DND-41 (cell line): Measurements from ENCODE around the gene SAT1.

Experiments
- ATAC-seq: fragments of 200-7000 bp; cut with Tn5 transposase; 3 replicates; pipeline ENCODE4 v1.9.1; 2021; ENCODE audit warnings: low read depth; ENCODE audit not compliant: insufficient read depth
- DNase-seq: peaks from one replicate; pipeline ENCODE4 v3.0.0-alpha.2; 2020
- H2AFZ ChIP-seq: 2 replicates; pipeline ENCODE4 v1.6.0; 2012; ENCODE audit warnings: low read depth, low read length
- H3K27ac ChIP-seq: 2 replicates; pipeline ENCODE4 v1.5.1; 2012; ENCODE audit warnings: low read length, inconsistent platforms
- H3K27me3 ChIP-seq: fragments of 200-600 bp; sonication (generic); 2 replicates; pipeline ENCODE4 v1.6.0; 2012; ENCODE audit warnings: low read length, mild to moderate bottlenecking, inconsistent platforms; ENCODE audit not compliant: insufficient read depth, poor library complexity
- H3K36me3 ChIP-seq: 2 replicates; pipeline ENCODE4 v1.5.1; 2012; ENCODE audit warnings: low read length, inconsistent platforms; ENCODE audit not compliant: insufficient read depth
- H3K4me1 ChIP-seq: 2 replicates; pipeline ENCODE4 v1.5.1; 2012; ENCODE audit warnings: mild to moderate bottlenecking, low read length; ENCODE audit not compliant: insufficient read depth
- H3K4me2 ChIP-seq: 2 replicates; pipeline ENCODE4 v1.6.0; 2012; ENCODE audit warnings: mild to moderate bottlenecking, moderate library complexity, low read length, inconsistent platforms; ENCODE audit not compliant: insufficient read depth
- H3K4me3 ChIP-seq, 2 experiments: fragments of 200-600 bp in 1 of 2; shearing (Covaris generic) in 1 of 2; 2 replicates each; pipeline ENCODE4 v1.5.1; 2012 to 2016; ENCODE audit warnings: inconsistent platforms in 2 of 2, low read length in 2 of 2, mild to moderate bottlenecking in 2 of 2, low read depth in 1 of 2, moderate library complexity in 1 of 2
- H3K79me2 ChIP-seq: 2 replicates; pipeline ENCODE4 v1.6.0; 2012; ENCODE audit warnings: low read length, inconsistent platforms; ENCODE audit not compliant: insufficient read depth
- H3K9ac ChIP-seq: 2 replicates; pipeline ENCODE4 v1.6.0; 2012; ENCODE audit warnings: low read depth, mild to moderate bottlenecking, inconsistent platforms, low read length, moderate library complexity
- H3K9me3 ChIP-seq: 2 replicates; pipeline ENCODE4 v1.5.1; 2012; ENCODE audit warnings: low read length, moderate library complexity, mild to moderate bottlenecking, inconsistent platforms; ENCODE audit not compliant: insufficient read depth, severe bottlenecking
- H4K20me1 ChIP-seq: 2 replicates; pipeline ENCODE4 v1.6.0; 2012; ENCODE audit warnings: low read length; ENCODE audit not compliant: insufficient read depth
- CTCF ChIP-seq: IDR thresholded peaks from 2 replicates; pipeline ENCODE4 v1.5.1; 2012; ENCODE audit warnings: borderline replicate concordance, low read length, moderate library complexity, mild to moderate bottlenecking; ENCODE audit not compliant: poor library complexity, severe bottlenecking; ENCODE audit errors: extremely low read depth
- EZH2 ChIP-seq: IDR thresholded peaks from 3 replicates; pipeline ENCODE4 v1.6.1; 2012; ENCODE audit warnings: borderline replicate concordance, low read depth, mild to moderate bottlenecking, moderate library complexity, low read length, inconsistent platforms; ENCODE audit not compliant: severe bottlenecking

The SAT1 gene

GRCh38 chrX:23776363-23776762 lies 6.6 kb upstream of the SAT1 start:
- H3K27ac ChIP-seq: no peak overlapping the region
- H3K9ac ChIP-seq: no peak overlapping the region
- no peaks in the 10 kb centered on the region for H3K79me2 ChIP-seq
- no peak overlapping the region for H2AFZ ChIP-seq
- no peak overlapping the region for H3K4me2 ChIP-seq
- H3K9me3 ChIP-seq: no peaks in the 10 kb centered on the region
- no peaks in the 10 kb centered on the region for H3K27me3 ChIP-seq
- ATAC-seq (no peak), DNase-seq (no peak)
- H3K4me3 ChIP-seq: no peak overlapping the region
- no peak for TF ChIP-seq EZH2
- TF ChIP-seq CTCF: no peak
- no peaks in the 10 kb centered on the region for H4K20me1 ChIP-seq
- H3K4me1 ChIP-seq: peaks cover 19% of the 10 kb centered on the region
- H3K36me3 ChIP-seq: no peaks in the 10 kb centered on the region

DNA sequence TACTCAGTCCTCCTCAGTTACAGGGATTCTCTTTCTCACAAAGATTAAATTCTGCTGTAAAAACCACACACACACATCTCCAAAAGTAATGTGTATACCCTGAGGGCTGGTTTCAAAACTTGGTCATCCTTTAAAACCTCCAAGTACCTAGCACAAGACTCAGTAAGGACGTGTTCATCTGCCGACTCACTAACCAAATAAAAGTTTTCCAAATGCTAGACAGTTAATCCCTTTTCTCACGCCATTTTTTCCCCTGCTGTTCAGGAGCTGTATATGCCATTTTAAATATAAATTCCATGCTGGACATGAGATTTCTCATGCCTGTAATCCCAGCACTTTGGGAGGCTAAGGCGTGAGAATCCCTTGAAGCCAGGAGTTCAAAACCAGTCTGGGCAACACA lies 3.9 kb upstream of the SAT1 start:
- Histone ChIP-seq H3K4me2 (no peak overlapping the region), H3K4me3 (no peak overlapping the region), H3K36me3 (no peaks in the 10 kb centered on the region), H3K4me1 (peaks cover 24% of the 10 kb centered on the region), H3K27ac (no peak overlapping the region), H3K27me3 (no peaks in the 10 kb centered on the region), H3K9ac (no peak overlapping the region), H2AFZ (no peak overlapping the region), H4K20me1 (no peaks in the 10 kb centered on the region), H3K79me2 (peaks cover 8% of the 10 kb centered on the region), H3K9me3 (no peaks in the 10 kb centered on the region)
- TF ChIP-seq CTCF (no peak), EZH2 (no peak)
- DNase-seq: no peak
- no peak for ATAC-seq

DNA sequence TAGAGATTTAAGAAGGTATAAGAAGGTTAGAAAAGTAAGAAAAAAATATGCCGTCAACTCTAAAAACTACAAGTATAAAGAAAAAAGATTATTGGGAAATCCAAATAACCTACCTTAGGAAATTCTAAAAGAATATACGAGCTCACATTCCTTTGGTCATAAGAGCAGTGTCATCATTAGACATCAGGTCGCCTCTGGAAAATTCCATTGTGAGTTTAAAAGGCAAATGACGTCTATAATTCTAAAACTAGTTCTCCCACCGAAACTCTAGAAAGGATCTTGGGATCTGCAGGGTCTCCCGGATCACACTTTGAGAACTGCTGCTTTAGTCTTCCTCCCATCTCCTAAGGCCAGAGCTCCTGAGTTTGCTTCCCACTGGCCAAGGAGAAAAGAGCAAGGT lies 518 bp upstream of the SAT1 start:
- Histone ChIP-seq H3K79me2 (peaks cover 10% of the 10 kb centered on the region), H3K36me3 (peaks cover 10% of the 10 kb centered on the region), H3K4me3 (peak overlapping the region in 1 of 2 experiments; percentile 55; a peak in 3 of 4 replicates), H3K4me2 (peak overlapping the region; percentile 66), H4K20me1 (no peaks in the 10 kb centered on the region), H3K9ac (peak overlapping the region; percentile 52), H3K9me3 (no peaks in the 10 kb centered on the region), H3K4me1 (peaks cover 30% of the 10 kb centered on the region), H2AFZ (peak overlapping the region; percentile 84), H3K27ac (peak overlapping the region; percentile 80), H3K27me3 (no peaks in the 10 kb centered on the region)
- no peak for ATAC-seq
- DNase-seq: no peak
- TF ChIP-seq EZH2: no peak

GRCh38 chrX:23783589-23784469 lies 856 bp downstream of the SAT1 start:
- peak overlapping the region; percentile 66; the same call in 1 of the 2 replicates for H3K27ac ChIP-seq
- peak; percentile 10 for DNase-seq
- no peaks in the 10 kb centered on the region for H3K27me3 ChIP-seq
- H3K4me3 ChIP-seq: peak overlapping the region; percentile 64 to 94; a peak in 3 of 4 replicates
- peaks cover 10% of the 10 kb centered on the region for H3K36me3 ChIP-seq
- TF ChIP-seq CTCF (no peak), EZH2 (no peak)
- H3K79me2 ChIP-seq: peaks cover 10% of the 10 kb centered on the region
- H3K9me3 ChIP-seq: no peaks in the 10 kb centered on the region
- no peak for ATAC-seq
- peak overlapping the region; percentile 75 for H3K9ac ChIP-seq
- H3K4me1 ChIP-seq: peaks cover 30% of the 10 kb centered on the region
- no peaks in the 10 kb centered on the region for H4K20me1 ChIP-seq
- peak overlapping the region; percentile 93 for H3K4me2 ChIP-seq
- H2AFZ ChIP-seq: peak overlapping the region; percentile 81
